Heart right ventricle (tissue), 16 donors: Measurements from ENCODE around the gene STK38. TPM values are rescaled to one million over a fixed set of nuclear protein-coding genes. Genes with fewer than 3 reads are reported as not detected.

Source experiments
- ATAC-seq, 8 donors: fragments of 200-7000 bp; cut with Tn5 transposase; one replicate each; pipeline ENCODE4 v1.9.1; 2020; ENCODE audit warnings: mild to moderate bottlenecking in 8 of 8, moderate library complexity in 8 of 8, moderate number of reproducible peaks in 1 of 8
- DNase-seq, 2 donors: peaks; one replicate each; pipeline ENCODE4 v3.0.0-alpha.2; 2020
- H3K27ac ChIP-seq, 10 donors: fragments of 200-600 bp; sonication (generic) in 2 of 10; one replicate each; pipeline versions ENCODE4 v1.5.0 to v1.8.0; 2020 to 2022; ENCODE audit warnings: mild to moderate bottlenecking in 3 of 10
- H3K27me3 ChIP-seq, 7 donors: fragments of 200-600 bp; one replicate each; pipeline ENCODE4 v1.8.0; 2021 to 2022; ENCODE audit warnings: mild to moderate bottlenecking in 2 of 7
- H3K36me3 ChIP-seq, 9 donors: fragments of 200-600 bp; sonication (generic) in 1 of 9; one replicate each; pipeline versions ENCODE4 v1.5.0 to v1.8.0; 2020 to 2022; ENCODE audit warnings: mild to moderate bottlenecking in 2 of 9
- H3K4me1 ChIP-seq, 9 donors: fragments of 200-600 bp; sonication (generic) in 1 of 9; one replicate each; pipeline versions ENCODE4 v1.5.0 to v1.8.0; 2020 to 2022; ENCODE audit warnings: mild to moderate bottlenecking in 4 of 9
- H3K4me3 ChIP-seq, 10 donors: fragments of 200-600 bp; sonication (generic) in 2 of 10; one replicate each; pipeline versions ENCODE4 v1.5.0 to v1.8.0; 2020 to 2022; ENCODE audit warnings: mild to moderate bottlenecking in 7 of 10, moderate library complexity in 2 of 10
- H3K9me3 ChIP-seq, 11 donors: fragments of 200-600 bp in 10 of 11; sonication (generic) in 2 of 11; one replicate each; pipeline versions ENCODE4 v1.5.0 to v1.8.0; 2013 to 2022; ENCODE audit warnings: mild to moderate bottlenecking in 2 of 11, control low read depth in 1 of 11, moderate library complexity in 1 of 11
- WGBS, 2 donors: extraction: QIAGEN DNeasy Blood & Tissue Kit; methylation state at CpG; one replicate each; pipeline ENCODE4 v1.1.7; 2013; ENCODE audit warnings: inconsistent platforms in 1 of 2; 5-methylcytosine and 5-hydroxymethylcytosine counted together
- intact Hi-C, 10 donors: fragments of 100-400 bp; cut with DNase I; formaldehyde crosslinking; loops; one replicate each; pipeline versions ENCODE4 v1.11.1 to v1.14.2; 2022
- polyA plus RNA-seq, 2 donors: library from polyadenylated mRNA; stranded (reverse); fragments of 200-250 nt; gene quantifications; one replicate each; pipeline ENCODE4 v1.2.3, GENCODE V29; 2013
- total RNA-seq, 10 donors: library from RNA; stranded (reverse); fragmentation: NEBNext Ultra II Directional in 3 of 10; extraction: Animal tissue kit (Norgen Biotek cat#: 25700) in 3 of 10; gene quantifications; one replicate each; pipeline versions ENCODE4 v1.2.1 to v1.2.4, GENCODE V29; 2021 to 2023
- TF ChIP-seq, protein P1 (sequence below), 9 donors: fragments of 200-600 bp; sonication (generic) in 2 of 9; IDR thresholded peaks; one replicate each; pipeline versions ENCODE4 v1.5.0 to v1.8.0; 2021 to 2022; ENCODE audit warnings: antibody characterized with exemption in 9 of 9, mild to moderate bottlenecking in 5 of 9, moderate library complexity in 1 of 9
- donor health status: Arrhythmogenic right ventricular cardiomyopathy.
- donor health status: ischemic (EF 13 %, LVEDD 7.1; RV severe dilation, severe dysfunction).
- donor health status: healthy with polysubstance abuse.
- donor health status: DM: no; HTN: yes; CAD: no.
- donor health status: DM: no; HTN: no; CAD: no.
- donor health status: ischemic (EF 25% LVEDD 6.9; RV normal size, moderate dysfunction).
- donor health status: ischemic (EF 25% LVEDD 5.7; RV mildly dilated, moderate dysfunction).
- donor health status: healthy.
- donor health status: DM: yes; HTN: yes; CAD: no.
- donor health status: Ischemic cardiomyopathy.
- donor health status: ischemic (EF 35%, LVEDD 5.7; RV mildly dilated, moderate dysfunction).
- donor health status: nonischemic (EF 11% LVEDD 7.7; RV severe dilation, severe dysfunction).
- donor health status: DM: yes; HTN: yes; CAD: no.
- donor health status: PGD.
- donor health status: ischemic (EF 29% LVEDD 5.4; RV normal size, mild dysfunction).
- donor health status: nonischemic (EF 23%, LVEDD 6.1; RV moderate dilation, normal function).

Gene STK38
- total and polyA plus RNA-seq, 12 donors, result 12.9 to 23.8 (median 21.5) TPM

DNA sequence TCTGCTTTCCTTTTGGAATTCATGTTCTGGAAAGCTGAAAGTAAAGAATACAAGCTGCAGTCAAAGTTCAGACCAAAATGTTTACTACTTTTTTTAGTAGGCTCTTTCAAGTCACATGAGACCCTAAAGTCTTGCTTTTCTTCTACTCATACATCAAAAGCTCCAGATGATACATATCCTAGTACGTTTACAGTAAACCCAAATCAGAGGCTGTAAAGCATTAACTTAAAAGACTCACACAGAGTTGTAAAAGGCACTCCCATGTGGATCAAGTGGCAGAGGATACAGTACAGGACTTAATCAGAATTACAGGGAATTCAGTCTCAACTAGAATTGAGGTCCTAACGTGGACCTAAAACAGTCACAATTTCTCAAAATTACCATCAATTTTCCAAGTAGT lies 40.7 kb downstream of the STK38 start:
- no peak overlapping the region for H3K4me3 ChIP-seq

GRCh38 chr6:36505744-36506534 lies 41.3 kb downstream of the STK38 start:
- TF ChIP-seq, protein P1, sequence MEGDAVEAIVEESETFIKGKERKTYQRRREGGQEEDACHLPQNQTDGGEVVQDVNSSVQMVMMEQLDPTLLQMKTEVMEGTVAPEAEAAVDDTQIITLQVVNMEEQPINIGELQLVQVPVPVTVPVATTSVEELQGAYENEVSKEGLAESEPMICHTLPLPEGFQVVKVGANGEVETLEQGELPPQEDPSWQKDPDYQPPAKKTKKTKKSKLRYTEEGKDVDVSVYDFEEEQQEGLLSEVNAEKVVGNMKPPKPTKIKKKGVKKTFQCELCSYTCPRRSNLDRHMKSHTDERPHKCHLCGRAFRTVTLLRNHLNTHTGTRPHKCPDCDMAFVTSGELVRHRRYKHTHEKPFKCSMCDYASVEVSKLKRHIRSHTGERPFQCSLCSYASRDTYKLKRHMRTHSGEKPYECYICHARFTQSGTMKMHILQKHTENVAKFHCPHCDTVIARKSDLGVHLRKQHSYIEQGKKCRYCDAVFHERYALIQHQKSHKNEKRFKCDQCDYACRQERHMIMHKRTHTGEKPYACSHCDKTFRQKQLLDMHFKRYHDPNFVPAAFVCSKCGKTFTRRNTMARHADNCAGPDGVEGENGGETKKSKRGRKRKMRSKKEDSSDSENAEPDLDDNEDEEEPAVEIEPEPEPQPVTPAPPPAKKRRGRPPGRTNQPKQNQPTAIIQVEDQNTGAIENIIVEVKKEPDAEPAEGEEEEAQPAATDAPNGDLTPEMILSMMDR (IDR thresholded peaks at IDR 0.05), result no peak
- peak overlapping the region in 2 of 10 donors; percentile 12 to 18 for H3K27ac ChIP-seq
- intact Hi-C loops, result no loop called here
- 78 to 88% methylated on average over 6 of the region's 6 CpGs for WGBS, 2 donors
- H3K27me3 ChIP-seq, result no peaks in the 10 kb centered on the region
- H3K36me3 ChIP-seq, result peaks cover 0 to 98% (median 18%) of the 10 kb centered on the region in 9 donors
- H3K4me1 ChIP-seq, result peaks cover 0 to 14% (median 0%) of the 10 kb centered on the region in 9 donors
- no peak overlapping the region for H3K4me3 ChIP-seq
- H3K9me3 ChIP-seq, result no peaks in the 10 kb centered on the region
- DNase-seq (no peak), ATAC-seq (no peak)

More for the DNA sequence above, 40.7 kb downstream of the STK38 start:
- Histone ChIP-seq H3K27ac (peak overlapping the region in 1 of 10 donors; percentile 12), H3K9me3 (no peaks in the 10 kb centered on the region), H3K4me1 (peaks cover 0 to 14% (median 0%) of the 10 kb centered on the region in 9 donors), H3K36me3 (peaks cover 0 to 98% (median 21%) of the 10 kb centered on the region in 9 donors), H3K27me3 (no peaks in the 10 kb centered on the region)
- TF ChIP-seq, protein P1 (IDR thresholded peaks at IDR 0.05), result no peak
- no peak for ATAC-seq
- WGBS, 2 donors, result 85 to 86% methylated on average over 2 of the region's 2 CpGs
- DNase-seq, result no peak
- intact Hi-C loops, result no loop called here

DNA sequence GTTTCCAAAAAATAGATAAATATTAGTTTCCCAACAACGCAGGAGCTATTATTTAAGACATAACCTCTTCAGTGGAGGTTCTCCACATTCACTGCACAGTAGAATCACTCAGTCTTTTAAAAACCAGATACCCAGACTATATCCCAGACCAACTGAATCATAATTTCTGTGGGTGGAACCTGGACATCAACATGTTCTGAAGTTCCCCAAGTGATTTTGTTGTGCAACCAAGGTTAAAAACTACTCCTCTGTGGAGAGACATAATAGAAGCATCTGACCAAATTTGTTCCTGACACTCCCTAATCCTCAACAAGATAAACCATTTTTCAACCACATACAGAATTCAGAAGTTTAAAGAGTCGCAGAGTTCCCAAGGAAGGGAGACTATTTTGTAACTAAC lies 42.3 kb downstream of the STK38 start:
- intact Hi-C loops, result no loop called here
- TF ChIP-seq, protein P1 (IDR thresholded peaks at IDR 0.05), result no peak
- no peaks in the 10 kb centered on the region for H3K27me3 ChIP-seq
- H3K9me3 ChIP-seq, result no peaks in the 10 kb centered on the region
- peak overlapping the region in 1 of 10 donors; percentile 18 for H3K27ac ChIP-seq
- DNase-seq (no peak), ATAC-seq (peak in 1 of 8 donors; percentile 22)
- WGBS, 2 donors, result 100% methylated on average over 2 of the region's 2 CpGs
- H3K36me3 ChIP-seq, result peaks cover 0 to 96% (median 15%) of the 10 kb centered on the region in 9 donors
- H3K4me1 ChIP-seq, result peaks cover 0 to 14% (median 0%) of the 10 kb centered on the region in 9 donors
- H3K4me3 ChIP-seq, result no peak overlapping the region

- TF ChIP-seq, protein P1 (IDR thresholded peaks at IDR 0.05), result no peak
- DNase-seq (no peak), ATAC-seq (no peak)
- peaks cover 0 to 14% (median 0%) of the 10 kb centered on the region in 9 donors for H3K4me1 ChIP-seq
- intact Hi-C loops, result no loop called here
- no peaks in the 10 kb centered on the region for H3K9me3 ChIP-seq
- H3K4me3 ChIP-seq, result no peak overlapping the region
- no peak overlapping the region for H3K27ac ChIP-seq
- H3K36me3 ChIP-seq, result peaks cover 0 to 99% (median 20%) of the 10 kb centered on the region in 9 donors
- no peaks in the 10 kb centered on the region for H3K27me3 ChIP-seq
- WGBS, 2 donors, result 89 to 96% methylated on average over 3 of the region's 3 CpGs
These were observed 43.1 kb downstream of the STK38 start for GRCh38 chr6:36504181-36504580.
